ENCODE measurements around the gene DPH5. TPM values are rescaled to one million over a fixed set of nuclear protein-coding genes. Genes with fewer than 3 reads are reported as not detected.
"Not testable (repeated sequence)": the region's sequence is repeated elsewhere in the genome, so short reads cannot be mapped to it uniquely, and the experiment has no call there.

The DPH5 gene
- polyA plus RNA-seq, 1 donor: 39.0 TPM

DNA sequence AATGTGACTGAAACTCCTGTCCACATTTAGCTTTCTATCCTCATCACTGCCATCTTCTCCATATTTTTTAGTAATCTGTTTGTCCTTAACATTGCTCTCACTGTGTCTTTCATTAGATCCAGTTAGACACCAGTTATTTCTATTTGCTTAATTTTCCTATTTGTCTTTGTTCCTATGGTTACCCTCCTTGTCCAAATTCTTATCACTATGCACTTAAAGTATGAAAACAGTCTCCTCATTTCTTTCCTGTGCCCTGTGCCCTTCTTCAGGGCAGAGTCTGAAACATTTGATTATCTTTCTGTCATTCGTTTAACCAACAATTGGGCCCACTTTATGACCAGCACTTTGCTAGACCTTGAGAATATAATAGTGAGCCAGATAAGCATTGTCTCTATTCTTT, 65.5 kb downstream of the DPH5 start:
- H3K27me3 ChIP-seq (ENCODE audit: control insufficient read depth, insufficient read depth, low read length): no peaks in the 10 kb centered on the region
- H3K9me3 ChIP-seq (ENCODE audit: control insufficient read depth, low read depth, low read length): no peaks in the 10 kb centered on the region
- peaks cover 2% of the 10 kb centered on the region for H3K36me3 ChIP-seq (ENCODE audit: control insufficient read depth, insufficient read depth, low read length)
- no peak for DNase-seq
- 33% methylated on average over 1 of the region's 1 CpG for WGBS (ENCODE audit: insufficient coverage, low lambda C conversion rate)
- no peak overlapping the region for H3K27ac ChIP-seq (ENCODE audit: low read length)
- H3K4me3 ChIP-seq (ENCODE audit: low read length): no peak overlapping the region
- no peaks in the 10 kb centered on the region for H3K4me1 ChIP-seq (ENCODE audit: control insufficient read depth, insufficient read depth, low read length)

DNA sequence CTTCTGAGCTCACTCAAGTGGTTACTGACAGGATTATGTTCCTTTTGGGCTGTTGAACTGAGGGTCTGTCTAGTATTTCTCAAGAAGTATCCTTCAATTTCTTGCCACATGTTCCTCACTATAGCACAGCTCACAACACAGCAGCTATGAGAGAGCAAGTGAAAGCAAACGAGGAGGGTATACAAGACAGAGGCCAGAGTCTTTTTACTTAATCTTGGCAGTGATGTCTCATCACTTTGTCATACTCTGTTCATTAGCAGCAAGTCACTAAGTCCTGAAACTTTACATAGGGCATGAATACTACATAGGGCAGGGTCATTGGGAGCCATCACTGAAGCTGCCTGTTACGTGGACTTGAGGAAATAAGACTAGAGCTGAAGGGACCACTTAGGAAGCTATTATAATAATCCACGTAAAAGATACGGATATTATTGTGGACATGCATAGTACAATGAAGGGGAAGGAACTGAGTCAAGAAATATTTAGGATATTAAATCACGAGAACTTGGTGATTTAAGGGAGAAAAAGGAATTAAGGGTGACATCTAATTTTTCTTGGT, 66.0 kb downstream of the DPH5 start:
- Histone ChIP-seq H3K36me3 (ENCODE audit: control insufficient read depth, insufficient read depth, low read length) (peaks cover 2% of the 10 kb centered on the region), H3K9me3 (ENCODE audit: control insufficient read depth, low read depth, low read length) (no peaks in the 10 kb centered on the region), H3K4me3 (ENCODE audit: low read length) (no peak overlapping the region), H3K27ac (ENCODE audit: low read length) (no peak overlapping the region), H3K4me1 (ENCODE audit: control insufficient read depth, insufficient read depth, low read length) (no peaks in the 10 kb centered on the region), H3K27me3 (ENCODE audit: control insufficient read depth, insufficient read depth, low read length) (no peaks in the 10 kb centered on the region)
- WGBS (ENCODE audit: insufficient coverage, low lambda C conversion rate): 95% methylated on average over 3 of the region's 5 CpGs
- no peak for DNase-seq

DNA sequence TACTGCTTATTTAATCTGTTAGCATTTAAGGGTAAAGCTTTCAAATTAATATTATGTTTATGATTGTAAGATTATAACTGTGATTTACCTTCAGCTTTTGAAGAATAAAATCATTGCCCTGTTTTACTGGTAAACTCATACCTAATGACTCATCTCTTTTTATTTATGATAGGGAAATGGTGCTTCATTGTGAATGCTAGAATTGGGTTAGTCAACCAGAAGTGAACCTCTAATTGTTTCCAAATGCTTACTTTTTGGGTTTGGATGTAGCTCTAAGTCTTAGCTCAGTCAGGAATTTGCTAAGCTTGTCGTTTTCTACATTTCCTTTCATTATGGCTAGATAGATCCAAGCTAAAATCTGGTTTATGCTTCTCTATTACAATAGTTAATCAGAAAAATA, 70.3 kb downstream of the DPH5 start:
- no peak for DNase-seq
- no CpG with 5 or more reads among the region's 1 CpG for WGBS (ENCODE audit: insufficient coverage, low lambda C conversion rate)
- Histone ChIP-seq H3K4me1 (ENCODE audit: control insufficient read depth, insufficient read depth, low read length) (no peaks in the 10 kb centered on the region), H3K4me3 (ENCODE audit: low read length) (no peak overlapping the region), H3K27me3 (ENCODE audit: control insufficient read depth, insufficient read depth, low read length) (no peaks in the 10 kb centered on the region), H3K27ac (ENCODE audit: low read length) (no peak overlapping the region), H3K36me3 (ENCODE audit: control insufficient read depth, insufficient read depth, low read length) (peaks cover 8% of the 10 kb centered on the region), H3K9me3 (ENCODE audit: control insufficient read depth, low read depth, low read length) (no peaks in the 10 kb centered on the region)

DNA sequence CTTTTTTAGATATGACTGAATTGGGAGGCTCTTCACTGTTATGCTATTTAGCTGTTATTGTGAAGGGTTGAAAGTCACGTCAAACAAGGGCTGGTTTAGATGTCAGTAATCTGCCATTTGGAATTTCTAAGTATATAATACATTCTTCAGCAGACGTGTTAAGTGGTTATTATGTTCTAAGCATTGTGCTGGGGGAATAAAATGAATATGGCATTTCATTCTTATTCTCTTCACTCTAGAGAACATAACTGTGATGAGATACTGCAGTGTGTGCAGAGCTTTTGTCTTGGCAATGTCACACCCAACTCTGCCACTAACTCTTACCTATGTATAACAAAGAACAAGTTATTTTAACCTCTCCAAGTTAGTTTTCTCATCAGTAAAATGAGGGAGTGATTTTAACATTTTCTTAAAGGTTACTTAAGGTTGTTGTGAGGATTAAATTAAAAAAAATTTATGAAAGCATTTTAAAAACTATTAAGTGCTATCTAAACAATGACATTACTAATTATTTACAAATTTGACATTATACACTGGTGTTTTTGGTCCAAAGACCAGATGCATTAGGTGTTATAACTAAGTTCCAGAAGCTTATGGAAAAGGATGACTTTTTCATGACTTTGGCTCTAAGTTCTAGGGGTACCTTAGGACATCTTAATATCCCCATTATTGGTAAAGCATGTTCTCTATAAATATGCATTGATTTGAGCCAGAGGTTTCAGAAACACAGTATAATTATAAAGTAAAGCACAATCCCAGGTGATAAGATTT, 71.4 kb downstream of the DPH5 start:
- no peak for DNase-seq
- WGBS (ENCODE audit: insufficient coverage, low lambda C conversion rate): 80% methylated on average over 1 of the region's 2 CpGs
- Histone ChIP-seq H3K36me3 (ENCODE audit: control insufficient read depth, insufficient read depth, low read length) (peaks cover 8% of the 10 kb centered on the region), H3K4me3 (ENCODE audit: low read length) (no peak overlapping the region), H3K27ac (ENCODE audit: low read length) (no peak overlapping the region), H3K9me3 (ENCODE audit: control insufficient read depth, low read depth, low read length) (no peaks in the 10 kb centered on the region), H3K4me1 (ENCODE audit: control insufficient read depth, insufficient read depth, low read length) (no peaks in the 10 kb centered on the region), H3K27me3 (ENCODE audit: control insufficient read depth, insufficient read depth, low read length) (no peaks in the 10 kb centered on the region)

DNA sequence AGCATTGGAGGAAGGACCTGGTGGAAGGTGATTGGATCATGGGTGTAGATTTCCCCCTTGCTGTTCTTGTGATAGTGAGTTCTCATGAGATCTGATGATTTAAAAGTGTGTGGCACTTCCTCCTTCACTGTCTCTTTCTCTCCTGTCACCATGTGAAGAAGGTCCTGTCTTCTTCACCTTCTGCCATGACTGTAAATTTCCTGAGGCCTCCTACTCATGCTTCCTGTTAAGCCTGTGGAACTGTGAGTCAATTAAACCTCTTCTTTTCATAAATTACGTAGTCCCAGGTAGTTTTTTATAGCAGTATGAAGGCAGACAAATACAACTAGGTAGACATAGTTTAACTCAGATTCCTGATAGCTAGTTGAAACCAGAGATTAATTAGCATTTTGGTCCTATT, 72.6 kb downstream of the DPH5 start:
- not testable (repeated sequence) for H3K9me3 ChIP-seq (ENCODE audit: control insufficient read depth, low read depth, low read length); H3K36me3 ChIP-seq (ENCODE audit: control insufficient read depth, insufficient read depth, low read length); DNase-seq; H3K4me3 ChIP-seq (ENCODE audit: low read length); H3K27me3 ChIP-seq (ENCODE audit: control insufficient read depth, insufficient read depth, low read length); H3K27ac ChIP-seq (ENCODE audit: low read length); H3K4me1 ChIP-seq (ENCODE audit: control insufficient read depth, insufficient read depth, low read length)
- no CpG with 5 or more reads among the region's 1 CpG for WGBS (ENCODE audit: insufficient coverage, low lambda C conversion rate)

DNA sequence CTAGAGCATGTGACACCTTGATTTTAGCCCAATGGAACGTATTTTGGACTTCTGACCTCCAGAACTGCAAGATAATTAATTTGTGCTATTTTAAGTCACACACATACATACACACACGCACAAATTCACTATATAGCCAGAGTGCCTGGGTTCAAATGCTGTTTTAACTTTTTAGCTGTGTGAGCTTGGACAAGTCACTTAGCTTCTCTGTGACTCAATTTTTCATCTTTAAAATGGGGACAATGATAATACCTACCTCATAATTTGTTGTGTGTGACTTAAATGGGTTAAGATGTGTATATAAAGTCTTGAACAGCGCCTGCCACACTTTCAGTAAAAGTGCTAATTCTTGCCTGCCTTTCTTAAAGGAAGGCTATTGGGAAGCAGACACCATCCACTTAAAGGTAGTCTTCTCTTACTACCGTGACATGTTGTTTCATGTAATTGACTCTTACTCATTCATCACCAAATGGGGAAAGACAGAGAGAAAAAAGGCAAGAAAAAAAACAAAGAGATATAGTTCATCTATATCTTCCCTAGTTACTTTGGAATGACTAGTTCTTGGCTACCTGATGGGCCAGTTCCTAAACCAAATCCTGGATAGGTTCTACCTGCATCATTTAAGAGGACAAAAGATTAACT, 73.4 kb downstream of the DPH5 start:
- Histone ChIP-seq H3K27me3 (ENCODE audit: control insufficient read depth, insufficient read depth, low read length) (no peaks in the 10 kb centered on the region), H3K9me3 (ENCODE audit: control insufficient read depth, low read depth, low read length) (no peaks in the 10 kb centered on the region), H3K36me3 (ENCODE audit: control insufficient read depth, insufficient read depth, low read length) (peaks cover 8% of the 10 kb centered on the region), H3K4me1 (ENCODE audit: control insufficient read depth, insufficient read depth, low read length) (no peaks in the 10 kb centered on the region), H3K27ac (ENCODE audit: low read length) (no peak overlapping the region), H3K4me3 (ENCODE audit: low read length) (no peak overlapping the region)
- no CpG with 5 or more reads among the region's 4 CpGs for WGBS (ENCODE audit: insufficient coverage, low lambda C conversion rate)
- no peak for DNase-seq

DNA sequence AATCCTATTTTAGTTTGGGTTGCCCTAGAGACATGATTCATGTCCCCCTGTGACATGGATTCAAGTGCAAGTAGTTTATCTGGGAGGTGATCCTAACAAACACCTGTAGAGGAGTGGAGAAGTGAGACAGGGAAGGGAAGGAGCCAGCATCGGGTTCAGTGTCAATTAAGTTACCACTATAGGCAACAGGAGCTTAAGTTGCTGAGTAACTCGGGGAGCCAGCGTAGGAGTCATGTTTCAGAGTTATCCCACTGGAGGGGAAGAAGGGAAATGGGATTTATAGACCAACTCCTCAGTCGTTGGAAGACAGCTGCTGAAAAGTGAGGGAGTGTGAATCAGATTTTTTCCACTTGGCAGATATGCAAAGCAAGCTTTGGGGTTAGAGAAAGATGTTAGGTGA, 74.8 kb downstream of the DPH5 start:
- H3K4me3 ChIP-seq (ENCODE audit: low read length): no peak overlapping the region
- H3K36me3 ChIP-seq (ENCODE audit: control insufficient read depth, insufficient read depth, low read length): peaks cover 8% of the 10 kb centered on the region
- no peak for DNase-seq
- no peaks in the 10 kb centered on the region for H3K4me1 ChIP-seq (ENCODE audit: control insufficient read depth, insufficient read depth, low read length)
- no peak overlapping the region for H3K27ac ChIP-seq (ENCODE audit: low read length)
- H3K9me3 ChIP-seq (ENCODE audit: control insufficient read depth, low read depth, low read length): no peaks in the 10 kb centered on the region
- no CpG with 5 or more reads among the region's 4 CpGs for WGBS (ENCODE audit: insufficient coverage, low lambda C conversion rate)
- no peaks in the 10 kb centered on the region for H3K27me3 ChIP-seq (ENCODE audit: control insufficient read depth, insufficient read depth, low read length)

DNA sequence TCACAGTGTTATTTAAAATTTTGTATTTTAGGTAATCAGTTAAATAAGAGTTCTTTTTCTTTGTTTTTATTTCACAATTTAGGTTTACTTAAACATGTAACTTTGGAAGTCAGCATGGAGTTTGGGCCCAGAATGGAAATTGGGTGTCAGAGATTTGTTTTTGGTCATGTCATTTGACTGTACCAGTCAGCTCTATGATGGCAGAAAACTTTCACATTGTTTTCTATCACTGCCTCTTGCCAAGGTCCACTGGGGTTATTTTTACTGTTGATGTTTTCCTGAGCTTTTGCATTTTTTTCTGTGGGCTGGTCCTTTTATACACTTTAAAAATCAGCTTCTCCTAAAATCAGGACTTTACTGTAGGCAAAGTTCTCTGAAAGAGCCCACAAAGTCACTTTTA, 75.2 kb downstream of the DPH5 start:
- Histone ChIP-seq H3K27me3 (ENCODE audit: control insufficient read depth, insufficient read depth, low read length) (no peaks in the 10 kb centered on the region), H3K4me1 (ENCODE audit: control insufficient read depth, insufficient read depth, low read length) (no peaks in the 10 kb centered on the region), H3K9me3 (ENCODE audit: control insufficient read depth, low read depth, low read length) (no peaks in the 10 kb centered on the region), H3K4me3 (ENCODE audit: low read length) (no peak overlapping the region), H3K27ac (ENCODE audit: low read length) (no peak overlapping the region), H3K36me3 (ENCODE audit: control insufficient read depth, insufficient read depth, low read length) (peaks cover 8% of the 10 kb centered on the region)
- DNase-seq: no peak

DNA sequence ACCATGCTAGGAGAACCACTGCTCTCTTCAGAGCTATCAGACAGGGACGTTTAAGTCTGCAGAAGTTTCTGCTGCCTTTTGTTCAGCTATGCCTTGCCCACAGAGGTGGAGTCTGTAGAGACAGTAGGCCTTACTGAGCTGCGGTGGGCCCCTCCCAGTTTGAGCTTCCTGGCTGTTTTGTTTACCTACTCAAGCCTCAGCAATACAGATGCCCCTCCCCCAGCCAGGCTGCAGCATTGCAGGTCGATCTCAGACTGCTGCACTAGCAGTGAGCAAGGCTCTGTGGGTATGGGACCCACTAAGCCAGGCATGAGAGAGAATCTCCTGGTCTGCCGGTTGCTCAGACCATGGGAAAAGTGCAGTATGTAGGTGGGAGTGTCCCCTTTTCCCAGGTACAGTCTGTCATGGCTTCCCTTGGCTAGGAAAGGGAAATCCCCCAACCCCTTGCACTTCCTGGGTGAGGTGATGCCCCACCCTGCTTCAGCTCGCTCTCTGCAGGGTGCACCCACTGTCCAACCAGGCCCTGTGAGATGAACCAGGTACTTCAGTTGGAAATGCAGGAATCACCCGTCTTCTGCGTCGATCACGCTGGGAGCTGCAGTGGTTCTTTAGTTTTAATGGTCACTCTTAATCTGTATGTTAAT, 75.9 kb downstream of the DPH5 start:
- H3K27me3 ChIP-seq (ENCODE audit: control insufficient read depth, insufficient read depth, low read length); H3K27ac ChIP-seq (ENCODE audit: low read length); H3K4me3 ChIP-seq (ENCODE audit: low read length); H3K4me1 ChIP-seq (ENCODE audit: control insufficient read depth, insufficient read depth, low read length); H3K36me3 ChIP-seq (ENCODE audit: control insufficient read depth, insufficient read depth, low read length); H3K9me3 ChIP-seq (ENCODE audit: control insufficient read depth, low read depth, low read length): not testable (repeated sequence)
- WGBS (ENCODE audit: insufficient coverage, low lambda C conversion rate): no CpG with 5 or more reads among the region's 9 CpGs
- peak; percentile 11 to 55 for DNase-seq

DNA sequence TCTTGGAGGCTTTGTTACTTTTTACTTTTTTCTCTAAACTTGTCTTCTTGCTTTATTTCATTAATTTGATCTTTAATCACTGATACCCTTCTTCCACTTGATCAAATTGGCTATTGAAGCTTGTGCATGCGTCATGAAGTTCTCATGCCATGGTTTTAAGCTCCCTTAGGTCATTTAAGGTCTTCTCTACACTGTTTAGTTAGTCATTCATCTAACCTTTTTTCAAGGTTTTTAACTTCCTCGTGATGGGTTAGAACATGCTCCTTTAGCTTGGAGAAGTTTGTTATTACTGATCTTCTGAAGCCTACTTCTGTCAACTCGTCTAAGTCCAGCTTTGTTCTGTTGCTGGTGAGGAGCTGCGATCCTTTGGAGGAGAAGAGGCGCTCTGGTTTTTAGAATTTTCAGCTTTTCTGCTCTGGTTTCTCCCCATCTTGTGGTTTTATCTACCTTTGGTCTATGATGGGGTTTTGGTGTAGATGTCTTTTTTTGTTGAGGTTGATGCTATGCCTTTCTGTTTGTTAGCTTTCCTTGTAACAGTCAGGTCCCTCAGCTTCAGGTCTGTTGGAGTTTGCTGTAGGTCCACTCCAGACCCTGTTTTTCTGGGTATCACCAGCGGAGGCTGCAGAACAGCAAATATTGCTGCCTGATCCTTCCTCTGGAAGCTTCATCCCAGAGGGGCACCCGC, 76.7 kb downstream of the DPH5 start:
- not testable (repeated sequence) for H3K27me3 ChIP-seq (ENCODE audit: control insufficient read depth, insufficient read depth, low read length); H3K27ac ChIP-seq (ENCODE audit: low read length); H3K36me3 ChIP-seq (ENCODE audit: control insufficient read depth, insufficient read depth, low read length); DNase-seq; H3K4me1 ChIP-seq (ENCODE audit: control insufficient read depth, insufficient read depth, low read length); H3K9me3 ChIP-seq (ENCODE audit: control insufficient read depth, low read depth, low read length); H3K4me3 ChIP-seq (ENCODE audit: low read length)
- 100% methylated on average over 1 of the region's 7 CpGs for WGBS (ENCODE audit: insufficient coverage, low lambda C conversion rate)
